ENCODE measurements around the gene KDM8. TPM values are rescaled to one million over a fixed set of nuclear protein-coding genes. Genes with fewer than 3 reads are reported as not detected.

Gene KDM8
- total RNA-seq, 1 donor from 2014 or later: 12.5 TPM

GRCh38 chr16:27164352-27164751 is 39.0 kb upstream of the KDM8 start:
- H3K36me3 Mint-ChIP-seq (ENCODE audit: insufficient read depth): no peaks in the 10 kb centered on the region
- peak overlapping the region; percentile 31 for H3K27ac Mint-ChIP-seq
- peaks cover 2% of the 10 kb centered on the region for H3K9me3 Mint-ChIP-seq (ENCODE audit: low read depth)
- no peaks in the 10 kb centered on the region for H3K27me3 Mint-ChIP-seq
- no peak for DNase-seq (ENCODE audit: low spot score, unreplicated experiment)
- H3K4me3 Mint-ChIP-seq (ENCODE audit: low read depth): no peak overlapping the region
- H3K4me1 Mint-ChIP-seq (ENCODE audit: low read depth): peaks cover 2% of the 10 kb centered on the region
- TF ChIP-seq CTCF (IDR thresholded peaks at IDR 0.05; ENCODE audit: unreplicated experiment): no peak

GRCh38 chr16:27165576-27165975 is 37.8 kb upstream of the KDM8 start:
- Mint-ChIP-seq H3K4me3 (ENCODE audit: low read depth) (no peak overlapping the region), H3K4me1 (ENCODE audit: low read depth) (peaks cover 2% of the 10 kb centered on the region), H3K27ac (no peak overlapping the region), H3K27me3 (no peaks in the 10 kb centered on the region), H3K36me3 (ENCODE audit: insufficient read depth) (no peaks in the 10 kb centered on the region), H3K9me3 (ENCODE audit: low read depth) (peaks cover 2% of the 10 kb centered on the region)
- no peak for TF ChIP-seq CTCF (IDR thresholded peaks at IDR 0.05; ENCODE audit: unreplicated experiment)
- DNase-seq (ENCODE audit: low spot score, unreplicated experiment): no peak

GRCh38 chr16:27168790-27169189 is 34.5 kb upstream of the KDM8 start:
- TF ChIP-seq CTCF (IDR thresholded peaks at IDR 0.05; ENCODE audit: unreplicated experiment): no peak
- Mint-ChIP-seq H3K27ac (no peak overlapping the region), H3K4me1 (ENCODE audit: low read depth) (peaks cover 2% of the 10 kb centered on the region), H3K27me3 (no peaks in the 10 kb centered on the region), H3K4me3 (ENCODE audit: low read depth) (no peak overlapping the region), H3K9me3 (ENCODE audit: low read depth) (peaks cover 3% of the 10 kb centered on the region), H3K36me3 (ENCODE audit: insufficient read depth) (no peaks in the 10 kb centered on the region)
- no peak for DNase-seq (ENCODE audit: low spot score, unreplicated experiment)

- peaks cover 1% of the 10 kb centered on the region for H3K4me1 Mint-ChIP-seq (ENCODE audit: low read depth)
- H3K4me3 Mint-ChIP-seq (ENCODE audit: low read depth): no peak overlapping the region
- H3K9me3 Mint-ChIP-seq (ENCODE audit: low read depth): peaks cover 3% of the 10 kb centered on the region
- no peak overlapping the region for H3K27ac Mint-ChIP-seq
- no peak for DNase-seq (ENCODE audit: low spot score, unreplicated experiment)
- no peaks in the 10 kb centered on the region for H3K27me3 Mint-ChIP-seq
- TF ChIP-seq CTCF (IDR thresholded peaks at IDR 0.05; ENCODE audit: unreplicated experiment): peak; percentile 35
- no peaks in the 10 kb centered on the region for H3K36me3 Mint-ChIP-seq (ENCODE audit: insufficient read depth)
Measured at GRCh38 chr16:27169511-27170071, 33.7 kb upstream of the KDM8 start.

- Mint-ChIP-seq H3K27me3 (no peaks in the 10 kb centered on the region), H3K4me1 (ENCODE audit: low read depth) (no peaks in the 10 kb centered on the region), H3K36me3 (ENCODE audit: insufficient read depth) (no peaks in the 10 kb centered on the region), H3K9me3 (ENCODE audit: low read depth) (peaks cover 3% of the 10 kb centered on the region), H3K4me3 (ENCODE audit: low read depth) (no peak overlapping the region), H3K27ac (no peak overlapping the region)
- TF ChIP-seq CTCF (IDR thresholded peaks at IDR 0.05; ENCODE audit: unreplicated experiment): no peak
- no peak for DNase-seq (ENCODE audit: low spot score, unreplicated experiment)
Measured at GRCh38 chr16:27171584-27171983, 31.7 kb upstream of the KDM8 start.

Data from progenitor cell of endocrine pancreas (in vitro differentiated cells).